Brain microvascular endothelial cell (primary cell): ENCODE data around the gene EFCAB11.

Experiments
- DNase-seq: peaks from one replicate; pipeline ENCODE4 v3.0.0-alpha.2; 2020
- H3K27ac ChIP-seq: fragments of 250-450 bp; sonication (Bioruptor Pico); 2 replicates; pipeline ENCODE4 v1.5.1; 2020; ENCODE audit warnings: mild to moderate bottlenecking, moderate library complexity
- H3K27me3 ChIP-seq: fragments of 250-450 bp; sonication (Bioruptor Pico); replicated peaks from 2 replicates; pipeline ENCODE4 v1.5.1; 2020; ENCODE audit warnings: mild to moderate bottlenecking
- H3K36me3 ChIP-seq: fragments of 250-450 bp; sonication (Bioruptor Pico); replicated peaks from 2 replicates; pipeline ENCODE4 v1.5.1; 2020; ENCODE audit warnings: mild to moderate bottlenecking
- H3K4me3 ChIP-seq: 2 replicates; pipeline ENCODE4 v1.5.1; 2011; ENCODE audit warnings: low read depth, mild to moderate bottlenecking, control low read depth, low read length, moderate library complexity
- in situ Hi-C: cut with HindIII; loops from 2 replicates; pipeline ENCODE4 v1.10.0; 2017; ENCODE audit warnings: low sequenced_read_pairs, low pct_ligation_motif_present
- TF ChIP-seq, protein P1 (sequence below): IDR thresholded peaks from 2 replicates; pipeline ENCODE4 v1.5.1; 2011; ENCODE audit warnings: low read depth, mild to moderate bottlenecking, moderate library complexity, low read length, control low read depth, inconsistent platforms; ENCODE audit errors: missing control alignments

Gene EFCAB11

GRCh38 chr14:89990623-89991275, 36.2 kb upstream of the EFCAB11 start:
- H3K36me3 ChIP-seq: peaks cover 37% of the 10 kb centered on the region
- H3K4me3 ChIP-seq: no peak overlapping the region
- H3K27ac ChIP-seq: no peak overlapping the region
- TF ChIP-seq, protein P1, sequence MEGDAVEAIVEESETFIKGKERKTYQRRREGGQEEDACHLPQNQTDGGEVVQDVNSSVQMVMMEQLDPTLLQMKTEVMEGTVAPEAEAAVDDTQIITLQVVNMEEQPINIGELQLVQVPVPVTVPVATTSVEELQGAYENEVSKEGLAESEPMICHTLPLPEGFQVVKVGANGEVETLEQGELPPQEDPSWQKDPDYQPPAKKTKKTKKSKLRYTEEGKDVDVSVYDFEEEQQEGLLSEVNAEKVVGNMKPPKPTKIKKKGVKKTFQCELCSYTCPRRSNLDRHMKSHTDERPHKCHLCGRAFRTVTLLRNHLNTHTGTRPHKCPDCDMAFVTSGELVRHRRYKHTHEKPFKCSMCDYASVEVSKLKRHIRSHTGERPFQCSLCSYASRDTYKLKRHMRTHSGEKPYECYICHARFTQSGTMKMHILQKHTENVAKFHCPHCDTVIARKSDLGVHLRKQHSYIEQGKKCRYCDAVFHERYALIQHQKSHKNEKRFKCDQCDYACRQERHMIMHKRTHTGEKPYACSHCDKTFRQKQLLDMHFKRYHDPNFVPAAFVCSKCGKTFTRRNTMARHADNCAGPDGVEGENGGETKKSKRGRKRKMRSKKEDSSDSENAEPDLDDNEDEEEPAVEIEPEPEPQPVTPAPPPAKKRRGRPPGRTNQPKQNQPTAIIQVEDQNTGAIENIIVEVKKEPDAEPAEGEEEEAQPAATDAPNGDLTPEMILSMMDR: no peak
- H3K27me3 ChIP-seq: no peaks in the 10 kb centered on the region
- in situ Hi-C loops: no loop called here
- no peak for DNase-seq

DNA sequence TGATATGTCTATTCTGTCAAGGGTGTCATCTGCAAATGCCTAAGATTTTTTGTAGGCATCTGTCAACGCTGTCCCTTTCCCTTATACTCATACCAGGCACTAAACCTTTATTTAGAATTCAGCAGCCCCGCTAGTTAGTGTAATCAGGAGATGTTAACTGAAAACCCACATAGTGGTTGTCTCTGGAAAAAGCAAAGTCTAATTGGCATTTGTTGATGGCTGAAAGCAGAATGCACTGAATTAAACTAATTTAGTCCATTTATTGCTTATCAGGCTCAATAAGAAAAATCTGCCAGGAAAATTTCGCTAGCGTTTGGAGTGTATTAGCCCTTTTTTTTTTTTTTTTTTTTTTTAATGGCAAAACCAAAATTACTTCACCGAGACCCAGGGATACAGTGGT, 35.7 kb upstream of the EFCAB11 start:
- Histone ChIP-seq H3K27ac (no peak overlapping the region), H3K4me3 (no peak overlapping the region), H3K36me3 (peaks cover 37% of the 10 kb centered on the region), H3K27me3 (no peaks in the 10 kb centered on the region)
- TF ChIP-seq, protein P1: no peak
- DNase-seq: no peak
- in situ Hi-C loops: no loop called here

DNA sequence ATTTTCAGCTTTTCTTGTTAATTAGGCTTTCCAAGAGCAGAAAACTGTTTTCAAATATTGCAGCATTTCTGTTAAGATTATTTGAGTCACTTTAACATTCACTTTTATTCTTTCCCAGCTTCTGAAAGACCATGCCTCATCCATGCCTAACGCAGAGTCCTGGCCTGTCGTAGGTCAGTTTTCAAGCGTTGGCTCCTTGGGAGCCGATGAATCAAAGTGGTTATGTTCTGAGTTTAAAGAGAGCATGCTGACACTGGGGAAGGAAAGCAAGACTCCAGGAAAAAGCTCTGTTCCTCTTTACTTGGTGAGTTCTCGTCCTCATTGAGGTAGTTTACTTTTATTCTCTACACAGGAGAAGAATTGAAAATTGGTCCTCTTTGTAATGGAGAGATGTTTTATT, 34.3 kb upstream of the EFCAB11 start:
- H3K4me3 ChIP-seq: no peak overlapping the region
- H3K36me3 ChIP-seq: peaks cover 35% of the 10 kb centered on the region
- H3K27ac ChIP-seq: no peak overlapping the region
- H3K27me3 ChIP-seq: no peaks in the 10 kb centered on the region
- in situ Hi-C loops: no loop called here
- TF ChIP-seq, protein P1: no peak
- no peak for DNase-seq

GRCh38 chr14:89987161-89987475, 32.6 kb upstream of the EFCAB11 start:
- DNase-seq: no peak
- H3K27ac ChIP-seq: no peak overlapping the region
- no peak overlapping the region for H3K4me3 ChIP-seq
- TF ChIP-seq, protein P1: no peak
- H3K36me3 ChIP-seq: peaks cover 32% of the 10 kb centered on the region
- no peaks in the 10 kb centered on the region for H3K27me3 ChIP-seq
- in situ Hi-C loops: no loop called here

DNA sequence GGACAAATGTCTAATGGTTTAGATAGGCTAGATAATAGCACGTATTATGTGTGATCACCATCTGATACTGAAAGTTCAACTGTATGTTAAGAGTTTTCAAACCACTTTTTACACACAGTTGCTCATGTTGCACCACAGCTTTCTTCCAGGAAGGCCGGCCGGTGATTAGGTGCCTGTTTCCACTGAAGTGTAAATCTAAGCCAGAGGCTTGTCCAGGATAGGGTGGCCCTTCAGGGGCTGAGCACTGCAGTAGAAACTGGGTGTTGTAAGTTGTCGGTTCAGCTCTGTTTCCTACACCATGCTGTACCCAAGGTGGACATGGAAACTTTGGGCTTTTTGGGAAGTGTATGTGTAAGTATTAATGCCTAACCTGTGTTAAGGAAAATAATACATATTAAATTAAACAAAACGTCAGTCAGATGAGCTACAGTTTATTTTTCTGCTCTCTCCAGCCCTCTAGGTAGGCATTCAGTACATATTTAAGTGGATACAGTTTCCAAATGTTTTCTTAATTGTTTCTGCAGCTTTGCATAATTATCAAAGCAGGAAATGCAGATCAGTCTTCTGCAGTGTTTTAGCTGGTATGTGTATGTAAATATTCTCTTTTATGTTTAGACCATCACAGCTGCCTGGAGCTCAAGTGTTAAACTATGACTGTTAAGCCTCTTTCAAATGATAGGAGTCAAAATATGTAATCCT, 32.1 kb upstream of the EFCAB11 start:
- DNase-seq: no peak
- TF ChIP-seq, protein P1: no peak
- Histone ChIP-seq H3K27ac (no peak overlapping the region), H3K4me3 (no peak overlapping the region), H3K36me3 (peaks cover 37% of the 10 kb centered on the region), H3K27me3 (no peaks in the 10 kb centered on the region)
- in situ Hi-C loops: no loop called here
